ENCODE data around the gene TMEM42. TPM values are rescaled to one million over a fixed set of nuclear protein-coding genes. Genes with fewer than 3 reads are reported as not detected.

The TMEM42 gene
- total and polyA plus RNA-seq, 2 of the 4 experiments (the other 2 are of a cell fraction) = 13.1 to 24.7 TPM

GRCh38 chr3:44848634-44849033 is 13.1 kb upstream of the TMEM42 start:
- CTCF ChIA-PET = no interaction called here
- dilution Hi-C loops (cut with HindIII; ENCODE audit: low sequenced_read_pairs, unreplicated experiment) (no loop called here), in situ Hi-C loops (cut with MboI; ENCODE audit: low sequenced_read_pairs) (no loop called here), intact Hi-C loops (cut with micrococcal nuclease) (loop anchor here (5.0 kb wide), 1 partner anchor 41 kb away; no protein-coding TSS in a partner anchor)
- no peak overlapping the region for H3K27ac ChIP-seq (ENCODE audit: insufficient read depth, low read length)
- no peak overlapping the region for H2AK5ac ChIP-seq (ENCODE audit: low read depth, low read length)
- H3K4me3 ChIP-seq (ENCODE audit: insufficient read depth, low read depth, low read length) = no peak overlapping the region
- no peak for ATAC-seq (ENCODE audit: low read depth)
- no peak overlapping the region for H2BK5ac ChIP-seq (ENCODE audit: low read depth, low read length, poor library complexity, severe bottlenecking)
- H3K4me1 ChIP-seq (ENCODE audit: control insufficient read depth, insufficient read depth, low read length) = no peaks in the 10 kb centered on the region
- BruUV-seq (replicated peaks) = no TSS peak
- no peak overlapping the region for H2AK9ac ChIP-seq (replicated peaks; ENCODE audit: low read depth, low read length, poor library complexity)
- H3K36me3 ChIP-seq (ENCODE audit: control insufficient read depth, insufficient read depth, low read length) = peaks cover 1% of the 10 kb centered on the region; the same call in 1 of the 2 replicates
- no peaks in the 10 kb centered on the region for H4K20me1 ChIP-seq (ENCODE audit: insufficient read depth, low read length)
- no peak overlapping the region for H3K4ac ChIP-seq (ENCODE audit: low read depth, low read length)
- WGBS, 2 experiments (ENCODE audit: extremely low coverage in 2 of 2, insufficient read length in 1 of 2) = no CpG with 5 or more reads among the region's 1 CpG
- no peak for DNase-seq
- H3K23ac ChIP-seq (ENCODE audit: low read depth, low read length) = no peak overlapping the region
- no peak overlapping the region for H2AFZ ChIP-seq (replicated peaks; ENCODE audit: low read length, poor library complexity)
- no peak overlapping the region for H3K9ac ChIP-seq (ENCODE audit: low read depth, low read length)
- no peaks in the 10 kb centered on the region for H3K9me1 ChIP-seq (ENCODE audit: insufficient read depth, low read length)
- no peak overlapping the region for H2BK15ac ChIP-seq (ENCODE audit: low read depth, low read length)
- no peak overlapping the region for H3K18ac ChIP-seq (ENCODE audit: low read depth, low read length)
- H2BK120ac ChIP-seq (ENCODE audit: low read depth, low read length) = no peak overlapping the region
- H3K9me3 ChIP-seq (ENCODE audit: control insufficient read depth, insufficient read depth, low read length) = no peaks in the 10 kb centered on the region
- TF ChIP-seq USF2 (IDR thresholded peaks at IDR 0.05; ENCODE audit: low read depth, low read length) = no peak
- TF ChIP-seq CHD1 (IDR thresholded peaks at IDR 0.05; ENCODE audit: low read depth, low read length) = no peak
- TF ChIP-seq RFX5 (IDR thresholded peaks at IDR 0.05; ENCODE audit: low read depth, low read length) = no peak
- no peak for TF ChIP-seq MXI1 (IDR thresholded peaks at IDR 0.05; ENCODE audit: borderline replicate concordance, low read depth, low read length)
- no peak for TF ChIP-seq POLR2A (IDR thresholded peaks at IDR 0.05; ENCODE audit: low read depth, low read length)
- TF ChIP-seq SMC3 (IDR thresholded peaks at IDR 0.05; ENCODE audit: low read depth, low read length) = no peak
- no peak for TF ChIP-seq CEBPB (IDR thresholded peaks at IDR 0.05; ENCODE audit: low read depth, low read length)
- TF ChIP-seq NFE2L2 (IDR thresholded peaks at IDR 0.05; ENCODE audit: low read depth, low read length) = no peak
- no peak for TF ChIP-seq RAD21 (IDR thresholded peaks at IDR 0.05; ENCODE audit: low read length)
- no peak for TF ChIP-seq FOS (IDR thresholded peaks at IDR 0.05; ENCODE audit: low read depth, low read length)
- no peak for TF ChIP-seq ELK1 (IDR thresholded peaks at IDR 0.05; ENCODE audit: borderline replicate concordance, low read depth, low read length)
- no peak for TF ChIP-seq MAZ (IDR thresholded peaks at IDR 0.05; ENCODE audit: borderline replicate concordance, low read depth, low read length)
- TF ChIP-seq RCOR1 (IDR thresholded peaks at IDR 0.05; ENCODE audit: insufficient replicate concordance, low read length) = no peak
- no peak for TF ChIP-seq MAFK (IDR thresholded peaks at IDR 0.05; ENCODE audit: low read depth, low read length)
- TF ChIP-seq BHLHE40 (IDR thresholded peaks at IDR 0.05; ENCODE audit: low read depth, low read length) = no peak
- TF ChIP-seq CTCF (conservative IDR thresholded peaks at IDR 0.05; ENCODE audit: low read depth, low read length) = no peak
- no peaks in the 10 kb centered on the region for H3K79me1 ChIP-seq (ENCODE audit: low read depth in 1 of 2, low read length in 2 of 2)
- H2BK20ac ChIP-seq (ENCODE audit: low read depth, low read length) = no peak overlapping the region
- H3K14ac ChIP-seq (replicated peaks; ENCODE audit: low read depth, low read length) = no peak overlapping the region
- H3K27me3 ChIP-seq (ENCODE audit: control insufficient read depth, insufficient read depth, low read length) = no peaks in the 10 kb centered on the region
- POLR2A ChIA-PET (ENCODE audit: unreplicated experiment) = no interaction called here
- H4K91ac ChIP-seq (ENCODE audit: insufficient read depth, low read depth, low read length) = no peak overlapping the region
- no peak overlapping the region for H4K8ac ChIP-seq (ENCODE audit: low read depth in 2 of 2, low read length in 2 of 2)
- H4K5ac ChIP-seq (ENCODE audit: low read depth, low read length) = no peak overlapping the region
- no peak overlapping the region for H3K4me2 ChIP-seq (ENCODE audit: low read depth, low read length)
- H3K56ac ChIP-seq (ENCODE audit: extremely low read depth, insufficient read depth, low read length) = no peak overlapping the region
